ENCODE measurements around the gene RASGRF2. TPM values are rescaled to one million over a fixed set of nuclear protein-coding genes. Genes with fewer than 3 reads are reported as not detected.

The RASGRF2 gene
- total RNA-seq, 1 experiment from 2014 or later: 9.1 TPM

DNA sequence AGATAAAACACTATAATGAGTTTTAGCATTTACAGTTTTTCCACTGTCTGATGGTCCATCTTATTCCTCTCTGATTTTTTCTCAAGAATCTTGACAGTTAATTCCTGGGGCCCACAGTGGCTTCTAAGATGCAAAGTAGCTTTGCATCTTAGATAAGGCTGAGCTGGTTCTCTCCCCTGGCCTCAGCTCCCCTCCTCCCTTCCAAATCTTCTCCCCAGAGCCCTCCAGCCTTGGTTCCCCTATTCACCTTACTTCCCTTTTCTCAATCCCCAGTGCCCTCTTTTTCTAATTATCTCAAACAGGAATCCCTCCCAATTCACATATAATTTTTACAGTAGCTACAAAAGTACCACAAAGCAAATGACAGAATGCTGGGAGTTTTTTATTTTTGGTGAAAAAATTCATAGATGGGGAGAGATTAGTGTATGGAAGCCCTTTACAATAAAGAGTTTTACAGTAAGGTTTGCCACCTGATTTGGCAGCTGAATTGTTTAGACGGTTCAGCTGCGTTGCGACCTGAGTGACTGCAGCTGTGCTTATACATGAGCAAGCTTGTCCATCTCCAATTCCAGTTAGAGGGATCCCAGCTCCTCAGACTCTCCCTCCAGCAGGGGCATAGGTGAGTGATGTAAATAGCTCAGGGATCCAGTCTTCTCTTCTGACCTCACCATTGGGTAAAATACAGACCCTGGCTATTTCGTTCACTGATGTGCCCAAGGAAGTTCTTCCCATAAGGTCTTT, 221.6 kb downstream of the RASGRF2 start:
- H3K9me3 ChIP-seq (ENCODE audit: low read depth, low read length, poor library complexity, severe bottlenecking): no peaks in the 10 kb centered on the region
- POLR2A ChIA-PET (ENCODE audit: low non-redundant PET): no interaction called here
- no TSS peak for BruUV-seq (replicated peaks)
- TF ChIP-seq, protein P1, sequence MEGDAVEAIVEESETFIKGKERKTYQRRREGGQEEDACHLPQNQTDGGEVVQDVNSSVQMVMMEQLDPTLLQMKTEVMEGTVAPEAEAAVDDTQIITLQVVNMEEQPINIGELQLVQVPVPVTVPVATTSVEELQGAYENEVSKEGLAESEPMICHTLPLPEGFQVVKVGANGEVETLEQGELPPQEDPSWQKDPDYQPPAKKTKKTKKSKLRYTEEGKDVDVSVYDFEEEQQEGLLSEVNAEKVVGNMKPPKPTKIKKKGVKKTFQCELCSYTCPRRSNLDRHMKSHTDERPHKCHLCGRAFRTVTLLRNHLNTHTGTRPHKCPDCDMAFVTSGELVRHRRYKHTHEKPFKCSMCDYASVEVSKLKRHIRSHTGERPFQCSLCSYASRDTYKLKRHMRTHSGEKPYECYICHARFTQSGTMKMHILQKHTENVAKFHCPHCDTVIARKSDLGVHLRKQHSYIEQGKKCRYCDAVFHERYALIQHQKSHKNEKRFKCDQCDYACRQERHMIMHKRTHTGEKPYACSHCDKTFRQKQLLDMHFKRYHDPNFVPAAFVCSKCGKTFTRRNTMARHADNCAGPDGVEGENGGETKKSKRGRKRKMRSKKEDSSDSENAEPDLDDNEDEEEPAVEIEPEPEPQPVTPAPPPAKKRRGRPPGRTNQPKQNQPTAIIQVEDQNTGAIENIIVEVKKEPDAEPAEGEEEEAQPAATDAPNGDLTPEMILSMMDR (conservative IDR thresholded peaks at IDR 0.05; ENCODE audit: low read depth, low read length): no peak
- TF ChIP-seq EZH2 (IDR thresholded peaks at IDR 0.05; ENCODE audit: borderline replicate concordance, low read depth, low read length, poor library complexity, severe bottlenecking): no peak
- CTCF ChIA-PET: no interaction called here
- H3K4me1 ChIP-seq (ENCODE audit: insufficient read depth, low read length, poor library complexity, severe bottlenecking): no peaks in the 10 kb centered on the region
- H3K27me3 ChIP-seq (replicated peaks; ENCODE audit: insufficient read depth, low read depth, low read length, poor library complexity): no peaks in the 10 kb centered on the region
- intact Hi-C loops (cut with micrococcal nuclease; ENCODE audit: unreplicated experiment): no loop called here
- H3K4me3 ChIP-seq (ENCODE audit: low read depth, low read length, poor library complexity, severe bottlenecking): no peak overlapping the region
- no peaks in the 10 kb centered on the region for H3K36me3 ChIP-seq (ENCODE audit: insufficient read depth, low read length, poor library complexity, severe bottlenecking)
- no peak overlapping the region for H3K27ac ChIP-seq (ENCODE audit: low read depth, low read length, poor library complexity, severe bottlenecking)
- no peak for DNase-seq (ENCODE audit: low spot score)

DNA sequence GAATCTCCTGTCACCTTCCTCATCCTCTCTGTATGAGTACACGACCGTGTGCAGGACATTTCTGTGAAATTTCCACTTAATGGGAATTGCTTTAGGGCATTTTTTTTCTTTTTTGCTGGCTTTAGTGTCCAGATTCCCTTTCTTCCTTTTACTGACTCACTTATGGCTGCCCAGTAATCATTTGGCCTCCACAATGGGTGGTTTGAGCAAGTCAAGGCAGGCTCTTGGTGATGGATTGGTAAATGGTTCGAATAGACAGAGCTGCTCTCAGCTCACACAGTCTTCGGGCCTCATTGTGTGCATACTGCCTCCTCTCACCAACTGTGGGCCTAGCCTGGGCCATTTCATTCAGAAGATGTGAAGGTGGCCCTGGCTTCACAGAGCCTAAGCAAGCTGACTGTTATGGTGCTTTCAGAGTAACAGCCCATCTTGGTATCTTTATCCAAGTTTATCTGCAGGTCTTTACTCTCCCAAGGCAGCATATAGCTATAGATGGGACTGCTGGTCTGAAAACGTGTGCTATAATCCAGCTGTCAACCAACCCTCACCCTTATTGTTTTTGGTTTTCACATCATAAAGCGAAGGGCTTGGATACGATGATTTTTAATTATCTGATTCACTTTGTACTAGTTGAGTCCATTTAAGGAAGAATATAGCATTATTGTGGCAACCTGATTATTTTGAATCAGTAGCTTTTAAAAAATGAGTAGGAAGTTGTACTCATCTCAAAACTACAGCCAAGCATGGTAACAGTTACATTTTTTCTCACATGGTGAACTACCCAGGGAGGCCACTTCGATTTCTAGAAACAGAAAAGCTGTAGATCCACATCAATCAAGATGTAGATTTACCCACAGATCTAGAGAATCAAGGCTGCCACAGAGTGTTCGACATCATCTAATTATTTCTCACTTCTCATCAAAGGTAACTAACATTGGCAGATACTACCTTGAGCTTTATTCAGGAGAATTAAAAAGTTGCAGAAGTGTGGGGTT, 222.5 kb downstream of the RASGRF2 start:
- BruUV-seq (replicated peaks): no TSS peak
- no peaks in the 10 kb centered on the region for H3K36me3 ChIP-seq (ENCODE audit: insufficient read depth, low read length, poor library complexity, severe bottlenecking)
- intact Hi-C loops (cut with micrococcal nuclease; ENCODE audit: unreplicated experiment): no loop called here
- H3K27ac ChIP-seq (ENCODE audit: low read depth, low read length, poor library complexity, severe bottlenecking): no peak overlapping the region
- CTCF ChIA-PET: no interaction called here
- no peak overlapping the region for H3K4me3 ChIP-seq (ENCODE audit: low read depth, low read length, poor library complexity, severe bottlenecking)
- H3K27me3 ChIP-seq (replicated peaks; ENCODE audit: insufficient read depth, low read depth, low read length, poor library complexity): no peaks in the 10 kb centered on the region
- POLR2A ChIA-PET (ENCODE audit: low non-redundant PET): interaction anchor here (0.6 kb wide), 1 partner anchor 476 kb away, joined by 4 read pairs; no protein-coding TSS in a partner anchor
- H3K4me1 ChIP-seq (ENCODE audit: insufficient read depth, low read length, poor library complexity, severe bottlenecking): no peaks in the 10 kb centered on the region
- H3K9me3 ChIP-seq (ENCODE audit: low read depth, low read length, poor library complexity, severe bottlenecking): no peaks in the 10 kb centered on the region
- no peak for DNase-seq (ENCODE audit: low spot score)
- TF ChIP-seq, protein P1 (conservative IDR thresholded peaks at IDR 0.05; ENCODE audit: low read depth, low read length): no peak
- no peak for TF ChIP-seq EZH2 (IDR thresholded peaks at IDR 0.05; ENCODE audit: borderline replicate concordance, low read depth, low read length, poor library complexity, severe bottlenecking)

DNA sequence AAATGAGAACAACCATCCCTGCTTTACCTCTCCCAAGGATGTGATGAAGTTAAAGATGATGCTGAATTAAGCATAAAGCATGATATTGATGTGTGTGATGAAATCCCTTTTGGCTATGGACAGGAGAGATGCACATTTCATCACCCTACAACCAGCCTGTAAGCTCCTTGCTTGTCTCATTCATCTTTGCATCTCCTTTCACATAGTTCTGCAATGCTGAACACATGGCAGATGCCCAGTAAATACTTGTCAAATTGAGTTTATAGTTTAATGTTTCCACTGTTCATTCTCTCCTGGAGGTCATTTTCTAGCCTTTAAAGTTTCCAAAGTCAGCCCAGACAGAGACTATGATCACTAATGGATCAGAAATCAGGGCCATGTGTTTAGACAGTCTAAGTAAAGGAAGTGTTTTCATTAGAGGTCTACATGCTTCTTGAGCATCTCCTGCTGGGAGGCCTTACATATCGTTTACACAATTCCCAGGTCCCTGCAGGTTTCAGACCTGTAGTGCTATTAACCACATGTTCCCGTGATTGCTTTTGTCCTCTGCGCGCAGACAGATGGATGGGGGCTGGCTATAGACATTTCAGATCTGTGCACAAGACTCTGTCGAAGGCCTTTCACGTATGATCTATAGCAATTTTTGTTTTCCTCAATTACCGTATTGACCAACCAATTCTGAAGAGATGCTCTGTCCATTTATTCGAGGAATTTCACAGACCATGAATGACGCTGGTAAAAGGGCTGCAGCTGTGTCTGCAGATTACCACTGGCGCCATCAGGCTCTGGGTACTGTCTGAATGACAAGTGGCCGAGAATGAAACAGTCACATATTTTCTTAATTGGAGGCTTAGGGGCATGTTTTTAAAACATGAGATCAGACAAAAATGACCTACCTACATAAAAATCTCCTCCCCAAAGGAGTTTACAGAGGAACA, 223.9 kb downstream of the RASGRF2 start:
- Histone ChIP-seq H3K27me3 (replicated peaks; ENCODE audit: insufficient read depth, low read depth, low read length, poor library complexity) (no peaks in the 10 kb centered on the region), H3K9me3 (ENCODE audit: low read depth, low read length, poor library complexity, severe bottlenecking) (no peaks in the 10 kb centered on the region), H3K27ac (ENCODE audit: low read depth, low read length, poor library complexity, severe bottlenecking) (no peak overlapping the region), H3K4me3 (ENCODE audit: low read depth, low read length, poor library complexity, severe bottlenecking) (no peak overlapping the region), H3K4me1 (ENCODE audit: insufficient read depth, low read length, poor library complexity, severe bottlenecking) (no peaks in the 10 kb centered on the region), H3K36me3 (ENCODE audit: insufficient read depth, low read length, poor library complexity, severe bottlenecking) (no peaks in the 10 kb centered on the region)
- intact Hi-C loops (cut with micrococcal nuclease; ENCODE audit: unreplicated experiment): no loop called here
- ChIA-PET CTCF (no interaction called here), POLR2A (ENCODE audit: low non-redundant PET) (no interaction called here)
- DNase-seq (ENCODE audit: low spot score): no peak
- no TSS peak for BruUV-seq (replicated peaks)
- no peak for TF ChIP-seq EZH2 (IDR thresholded peaks at IDR 0.05; ENCODE audit: borderline replicate concordance, low read depth, low read length, poor library complexity, severe bottlenecking)
- TF ChIP-seq, protein P1 (conservative IDR thresholded peaks at IDR 0.05; ENCODE audit: low read depth, low read length): no peak

Data from A673 (cell line).